MCF 10A (cell line): ENCODE data around the gene HDAC10. TPM values are rescaled to one million over a fixed set of nuclear protein-coding genes. Genes with fewer than 3 reads are reported as not detected.

Source experiments
- BruUV-seq: library from RNA; stranded (reverse); fragments of 400-500 nt; replicated peaks from 2 replicates; lab custom pipeline; 2021; lab: Mats Ljungman, UMichigan
- CTCF ChIA-PET: fragments of 300-600 bp; sonication (Branson Sonifier 250); formaldehyde crosslinking; extraction: SDS; loops from one replicate; lab custom pipeline; 2021; ENCODE audit warnings: antibody characterized with exemption, inconsistent platforms; lab: Yijun Ruan, JAX
- POLR2A ChIA-PET: fragments of 300-600, 350-650 bp; sonication (Branson Sonifier 250); formaldehyde crosslinking; extraction: SDS; loops from one replicate; lab custom pipeline; 2020; ENCODE audit warnings: antibody characterized with exemption, inconsistent platforms; lab: Yijun Ruan, JAX
- DNase-seq: peaks from one replicate; pipeline ENCODE4 v3.0.0-alpha.2; 2018; ENCODE audit not compliant: unreplicated experiment
- H3K27ac Mint-ChIP-seq: one replicate; pipeline ENCODE4 v1.8.0; 2022; ENCODE audit warnings: mild to moderate bottlenecking, low read depth, mixed read lengths; ENCODE audit not compliant: unreplicated experiment
- H3K27me3 Mint-ChIP-seq: one replicate; pipeline ENCODE4 v1.8.0; 2022; ENCODE audit warnings: mixed read lengths; ENCODE audit not compliant: insufficient read depth, unreplicated experiment
- H3K36me3 Mint-ChIP-seq: one replicate; pipeline ENCODE4 v1.8.0; 2022; ENCODE audit warnings: mild to moderate bottlenecking, moderate library complexity, mixed read lengths; ENCODE audit not compliant: insufficient read depth, unreplicated experiment
- H3K4me1 Mint-ChIP-seq: one replicate; pipeline ENCODE4 v1.8.0; 2022; ENCODE audit warnings: mixed read lengths; ENCODE audit not compliant: insufficient read depth, unreplicated experiment
- H3K4me3 Mint-ChIP-seq: one replicate; pipeline ENCODE4 v1.8.0; 2022; ENCODE audit warnings: mild to moderate bottlenecking, moderate library complexity, mixed read lengths; ENCODE audit not compliant: unreplicated experiment
- H3K9me3 Mint-ChIP-seq: one replicate; pipeline ENCODE4 v1.8.0; 2022; ENCODE audit warnings: mixed read lengths; ENCODE audit not compliant: unreplicated experiment
- intact Hi-C: fragments of 100-400 bp; cut with micrococcal nuclease; formaldehyde crosslinking; loops from 2 replicates; pipeline ENCODE4 v1.14.1; 2022
- total RNA-seq: library from RNA; stranded (reverse); gene quantifications from 2 replicates; pipeline ENCODE4 v1.2.3, GENCODE V29; 2022
- TF ChIP-seq, protein P1 (sequence below): fragments of 200-600 bp; IDR thresholded peaks from one replicate; pipeline ENCODE4 v1.8.0; 2022; ENCODE audit warnings: antibody characterized with exemption, mild to moderate bottlenecking; ENCODE audit not compliant: unreplicated experiment

The HDAC10 gene
- total RNA-seq, 1 experiment from 2014 or later: 27.5 TPM

DNA sequence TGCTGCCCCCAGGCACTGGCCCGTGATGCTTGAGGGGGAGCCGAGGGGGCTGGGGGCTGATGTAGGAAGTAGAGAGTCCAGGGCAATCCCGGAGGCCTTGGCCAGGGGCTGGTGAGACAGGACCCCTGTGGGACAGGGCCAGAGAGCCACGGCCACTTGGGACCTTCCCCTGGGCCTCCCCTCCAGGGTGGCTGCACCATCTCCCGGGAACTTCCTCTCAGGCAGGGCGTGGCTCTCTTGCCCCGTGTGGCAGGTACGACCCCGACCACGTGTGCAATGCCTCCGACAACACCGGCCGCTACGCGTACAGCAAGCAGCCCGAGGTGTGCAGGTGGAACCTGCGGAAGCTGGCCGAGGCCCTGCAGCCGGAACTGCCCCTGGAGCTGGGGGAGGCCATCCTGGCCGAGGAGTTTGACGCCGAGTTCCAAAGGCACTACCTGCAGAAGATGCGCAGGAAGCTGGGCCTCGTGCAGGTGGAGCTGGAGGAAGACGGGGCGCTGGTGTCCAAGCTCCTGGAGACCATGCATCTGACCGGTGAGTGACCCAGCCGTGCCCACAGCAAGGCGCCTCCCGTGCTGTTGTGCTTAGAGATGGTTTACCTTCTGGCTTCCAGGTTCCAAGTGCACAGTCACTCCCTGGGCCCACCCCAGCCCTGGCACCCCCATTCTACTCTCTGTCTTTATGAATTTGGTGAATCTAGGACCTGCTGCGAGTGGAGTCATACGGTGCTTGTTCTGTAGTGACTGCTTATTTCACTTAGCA is 40.5 kb downstream of the HDAC10 start:
- H3K27ac Mint-ChIP-seq: no peak overlapping the region
- intact Hi-C loops: no loop called here
- H3K4me3 Mint-ChIP-seq: no peak overlapping the region
- DNase-seq: no peak
- ChIA-PET CTCF (interaction anchor here (0.9 to 2.1 kb wide), 6 partner anchors 8 to 68 kb away, joined by 3 to 19 read pairs (median 4); no protein-coding TSS in a partner anchor), POLR2A (no interaction called here)
- no peaks in the 10 kb centered on the region for H3K27me3 Mint-ChIP-seq
- H3K4me1 Mint-ChIP-seq: peaks cover 6% of the 10 kb centered on the region
- H3K36me3 Mint-ChIP-seq: peaks cover 81% of the 10 kb centered on the region
- no peaks in the 10 kb centered on the region for H3K9me3 Mint-ChIP-seq
- TF ChIP-seq, protein P1, sequence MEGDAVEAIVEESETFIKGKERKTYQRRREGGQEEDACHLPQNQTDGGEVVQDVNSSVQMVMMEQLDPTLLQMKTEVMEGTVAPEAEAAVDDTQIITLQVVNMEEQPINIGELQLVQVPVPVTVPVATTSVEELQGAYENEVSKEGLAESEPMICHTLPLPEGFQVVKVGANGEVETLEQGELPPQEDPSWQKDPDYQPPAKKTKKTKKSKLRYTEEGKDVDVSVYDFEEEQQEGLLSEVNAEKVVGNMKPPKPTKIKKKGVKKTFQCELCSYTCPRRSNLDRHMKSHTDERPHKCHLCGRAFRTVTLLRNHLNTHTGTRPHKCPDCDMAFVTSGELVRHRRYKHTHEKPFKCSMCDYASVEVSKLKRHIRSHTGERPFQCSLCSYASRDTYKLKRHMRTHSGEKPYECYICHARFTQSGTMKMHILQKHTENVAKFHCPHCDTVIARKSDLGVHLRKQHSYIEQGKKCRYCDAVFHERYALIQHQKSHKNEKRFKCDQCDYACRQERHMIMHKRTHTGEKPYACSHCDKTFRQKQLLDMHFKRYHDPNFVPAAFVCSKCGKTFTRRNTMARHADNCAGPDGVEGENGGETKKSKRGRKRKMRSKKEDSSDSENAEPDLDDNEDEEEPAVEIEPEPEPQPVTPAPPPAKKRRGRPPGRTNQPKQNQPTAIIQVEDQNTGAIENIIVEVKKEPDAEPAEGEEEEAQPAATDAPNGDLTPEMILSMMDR: no peak
- BruUV-seq: no TSS peak

DNA sequence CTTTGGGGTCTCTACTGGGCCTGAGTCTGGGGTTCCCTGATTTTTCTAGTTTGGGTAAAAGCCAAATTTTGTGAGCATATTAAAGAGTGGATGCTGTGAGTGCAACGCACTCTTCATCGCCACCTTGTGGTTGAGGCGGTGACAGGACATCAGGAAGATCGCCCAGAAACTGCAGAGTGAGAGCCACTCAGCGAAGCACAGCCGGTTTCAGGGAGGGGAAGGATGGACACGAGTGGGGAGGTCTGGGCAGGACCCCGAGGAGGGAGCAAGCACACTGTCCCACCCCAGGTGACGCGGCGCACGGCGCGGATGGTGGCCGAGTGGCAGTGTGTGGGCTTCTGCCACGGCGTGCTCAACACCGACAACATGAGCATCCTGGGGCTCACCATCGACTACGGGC is 41.2 kb downstream of the HDAC10 start:
- intact Hi-C loops: loop anchor here (1.0 kb wide), 1 partner anchor 61 kb away; no protein-coding TSS in a partner anchor
- peaks cover 81% of the 10 kb centered on the region for H3K36me3 Mint-ChIP-seq
- no peak overlapping the region for H3K27ac Mint-ChIP-seq
- TF ChIP-seq, protein P1: peak; percentile 77
- no peaks in the 10 kb centered on the region for H3K27me3 Mint-ChIP-seq
- no TSS peak for BruUV-seq
- ChIA-PET CTCF (no interaction called here), POLR2A (no interaction called here)
- peak; percentile 74 for DNase-seq
- no peak overlapping the region for H3K4me3 Mint-ChIP-seq
- no peaks in the 10 kb centered on the region for H3K9me3 Mint-ChIP-seq
- H3K4me1 Mint-ChIP-seq: peaks cover 6% of the 10 kb centered on the region

DNA sequence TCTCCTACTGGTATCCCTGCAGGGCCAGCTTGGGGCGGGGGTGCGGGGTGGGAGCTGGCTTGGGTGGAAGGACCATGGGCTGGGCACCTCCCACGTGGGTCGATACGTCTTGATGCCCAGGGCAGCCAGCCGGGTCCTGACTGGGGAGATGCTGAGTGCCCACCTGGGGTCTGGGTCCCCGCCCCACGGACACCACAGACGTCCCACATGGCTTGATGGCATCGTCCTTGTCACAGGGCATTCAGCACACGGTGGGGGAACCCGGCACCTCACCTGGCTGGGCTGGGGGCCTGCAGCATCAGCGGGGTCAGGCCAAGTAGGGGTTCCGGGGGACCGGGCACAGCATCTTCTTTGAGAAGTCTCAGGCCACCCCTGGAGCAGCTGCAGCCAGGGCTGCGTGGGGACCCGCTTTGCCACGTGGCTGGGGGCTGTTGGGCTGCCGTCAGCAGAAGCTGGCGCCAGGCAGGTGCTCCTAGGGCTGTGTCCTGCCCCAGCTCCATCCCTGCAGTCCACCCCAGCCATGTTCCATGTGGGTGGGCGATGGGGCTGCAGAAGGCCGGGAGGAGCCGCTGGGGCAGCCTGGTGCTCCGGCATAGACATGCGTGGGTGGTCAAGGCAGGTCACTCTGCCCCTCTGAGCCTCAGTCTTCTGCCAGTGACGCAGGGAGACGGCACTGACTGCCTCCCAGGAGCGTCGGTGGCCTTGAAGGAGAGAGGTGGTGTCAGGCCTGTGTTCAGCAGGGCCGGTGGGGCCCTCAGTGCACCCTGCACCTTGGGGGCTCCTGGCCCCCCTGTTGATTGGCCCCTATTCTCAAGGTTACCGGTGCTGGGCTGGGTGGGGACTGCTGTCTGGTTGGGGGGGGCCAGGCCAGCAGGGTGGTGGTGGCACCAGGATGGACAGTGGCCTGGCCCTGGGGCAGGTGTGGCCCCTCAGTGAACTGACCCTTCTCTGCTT is 41.8 kb downstream of the HDAC10 start:
- H3K9me3 Mint-ChIP-seq: no peaks in the 10 kb centered on the region
- TF ChIP-seq, protein P1: no peak
- peaks cover 6% of the 10 kb centered on the region for H3K4me1 Mint-ChIP-seq
- POLR2A ChIA-PET: interaction anchor here (0.9 to 2.1 kb wide), 2 partner anchors 15 to 60 kb away, joined by 4 to 7 read pairs; no protein-coding TSS in a partner anchor
- no TSS peak for BruUV-seq
- peaks cover 79% of the 10 kb centered on the region for H3K36me3 Mint-ChIP-seq
- no peak for DNase-seq
- H3K4me3 Mint-ChIP-seq: no peak overlapping the region
- H3K27me3 Mint-ChIP-seq: no peaks in the 10 kb centered on the region
- intact Hi-C loops: loop anchor here (1.0 kb wide), 1 partner anchor 60 kb away; no protein-coding TSS in a partner anchor
- CTCF ChIA-PET: interaction anchor here (0.5 to 3.1 kb wide), 5 partner anchors 19 to 404 kb away, joined by 3 to 14 read pairs (median 9); no protein-coding TSS in a partner anchor
- H3K27ac Mint-ChIP-seq: no peak overlapping the region
